ENCODE results near the gene ZNF366.

GRCh38 chr5:72489536-72489935 lies 17.7 kb downstream of the ZNF366 start:
- no peak for TF ChIP-seq ZNF384 (IDR thresholded peaks at IDR 0.05)
- no peak for TF ChIP-seq FOXK2 (IDR thresholded peaks at IDR 0.05)
- TF ChIP-seq HDGF (IDR thresholded peaks at IDR 0.05; ENCODE audit: borderline replicate concordance), result no peak
- TF ChIP-seq BHLHE40 (IDR thresholded peaks at IDR 0.05; ENCODE audit: borderline replicate concordance), result no peak

Measured in HEK293T (cell line).